Body of pancreas (tissue), 4 donors: Measurements from ENCODE around the gene PRIMA1. TPM values are rescaled to one million over a fixed set of nuclear protein-coding genes. Genes with fewer than 3 reads are reported as not detected.

Experiments used
- ATAC-seq: fragments of 150-250 bp; one replicate; pipeline ENCODE4 v1.9.1; 2016
- DNase-seq, 4 donors: peaks; one replicate each; pipeline ENCODE4 v3.0.0-alpha.2; 2019
- H3K27ac ChIP-seq, 4 donors: fragments of 200-600 bp; sonication (generic); 1 replicate in 3 of 4; 2 replicates in 1 of 4; pipeline versions ENCODE4 v1.5.1 to v1.6.1; 2016 to 2019; ENCODE audit warnings: mild to moderate bottlenecking in 1 of 4, mixed read lengths in 1 of 4, moderate library complexity in 1 of 4
- H3K27me3 ChIP-seq, 2 donors: fragments of 200-600 bp; sonication (generic); one replicate each; pipeline ENCODE4 v1.6.0; 2016; ENCODE audit warnings: mild to moderate bottlenecking in 1 of 2
- H3K36me3 ChIP-seq, 2 donors: fragments of 200-600 bp; sonication (generic); replicated peaks in 1 of 2; 2 replicates each; pipeline ENCODE4 v1.5.1; 2016; ENCODE audit warnings: low read depth in 2 of 2; ENCODE audit not compliant: insufficient read depth in 1 of 2
- H3K4me1 ChIP-seq: fragments of 200-600 bp; sonication (generic); one replicate; pipeline ENCODE4 v1.6.0; 2016
- H3K4me3 ChIP-seq, 2 donors: fragments of 200-600 bp; sonication (generic); 1 replicate in 1 of 2; 2 replicates in 1 of 2; pipeline ENCODE4 v1.5.1; 2016 to 2019
- H3K9me3 ChIP-seq, 3 donors: fragments of 200-600 bp; sonication (generic); 1 replicate in 2 of 3; 2 replicates in 1 of 3; pipeline ENCODE4 v1.5.1; 2016
- CTCF ChIP-seq, 7 experiments: fragments of 450-650 bp in 4 of 7; fragments of 200-600 bp in 3 of 7; sonication (generic) in 3 of 7; IDR thresholded peaks; one replicate each; pipeline ENCODE4 v1.5.1; 2016 to 2019; ENCODE audit warnings: antibody characterized with exemption in 7 of 7
- POLR2A ChIP-seq, 3 donors: fragments of 450-650 bp; IDR thresholded peaks; one replicate each; pipeline ENCODE4 v1.6.1; 2016; ENCODE audit warnings: antibody characterized with exemption in 3 of 3, mild to moderate bottlenecking in 2 of 3
- WGBS, 2 donors: methylation state at CpG; one replicate each; pipeline ENCODE4 v1.1.5; 2017; 5-methylcytosine and 5-hydroxymethylcytosine counted together
- intact Hi-C: fragments of 100-400 bp; cut with DNase I; formaldehyde crosslinking; loops from one replicate; pipeline ENCODE4 v1.15.1; 2023
- total RNA-seq, 2 donors: library from RNA; depleted of rRNA; stranded (reverse); fragments of >200 nt; gene quantifications; one replicate each; pipeline ENCODE4 v1.1.0, GENCODE V29; 2016

PRIMA1 gene
- total RNA-seq, 2 donors from 2014 or later: 0.26 to 0.33 TPM

GRCh38 chr14:93720076-93720815 is 68.0 kb downstream of the PRIMA1 start:
- Histone ChIP-seq H3K4me1 (no peaks in the 10 kb centered on the region), H3K27me3 (no peaks in the 10 kb centered on the region), H3K27ac (no peak overlapping the region), H3K36me3 (no peaks in the 10 kb centered on the region), H3K4me3 (no peak overlapping the region), H3K9me3 (no peaks in the 10 kb centered on the region)
- intact Hi-C loops: no loop called here
- WGBS, 2 donors: 68 to 74% methylated on average over 9 to 12 of the region's 12 CpGs
- DNase-seq (no peak), ATAC-seq (no peak)
- TF ChIP-seq POLR2A (IDR thresholded peaks at IDR 0.05) (no peak), CTCF (IDR thresholded peaks at IDR 0.05) (no peak)

- intact Hi-C loops: no loop called here
- ATAC-seq (no peak), DNase-seq (no peak)
- no peak overlapping the region for H3K27ac ChIP-seq
- no peak overlapping the region for H3K4me3 ChIP-seq
- no peaks in the 10 kb centered on the region for H3K27me3 ChIP-seq
- 40 to 82% methylated on average over 1 to 2 of the region's 3 CpGs for WGBS, 2 donors
- H3K36me3 ChIP-seq: no peaks in the 10 kb centered on the region
- H3K9me3 ChIP-seq: no peaks in the 10 kb centered on the region
- H3K4me1 ChIP-seq: no peaks in the 10 kb centered on the region
- TF ChIP-seq POLR2A (IDR thresholded peaks at IDR 0.05): no peak
These were observed 69.0 kb downstream of the PRIMA1 start for GRCh38 chr14:93719256-93719655.

GRCh38 chr14:93717668-93718320 is 70.5 kb downstream of the PRIMA1 start:
- TF ChIP-seq POLR2A (IDR thresholded peaks at IDR 0.05) (no peak), CTCF (IDR thresholded peaks at IDR 0.05) (no peak)
- no peak overlapping the region for H3K27ac ChIP-seq
- H3K27me3 ChIP-seq: no peaks in the 10 kb centered on the region
- 76 to 87% methylated on average over 13 of the region's 13 CpGs for WGBS, 2 donors
- ATAC-seq (no peak), DNase-seq (no peak)
- no peak overlapping the region for H3K4me3 ChIP-seq
- no peaks in the 10 kb centered on the region for H3K9me3 ChIP-seq
- intact Hi-C loops: no loop called here
- H3K36me3 ChIP-seq: no peaks in the 10 kb centered on the region
- no peaks in the 10 kb centered on the region for H3K4me1 ChIP-seq

GRCh38 chr14:93716746-93717667 is 71.3 kb downstream of the PRIMA1 start:
- Histone ChIP-seq H3K27me3 (no peaks in the 10 kb centered on the region), H3K36me3 (no peaks in the 10 kb centered on the region), H3K4me1 (no peaks in the 10 kb centered on the region), H3K9me3 (no peaks in the 10 kb centered on the region), H3K27ac (no peak overlapping the region), H3K4me3 (no peak overlapping the region)
- DNase-seq (no peak), ATAC-seq (no peak)
- TF ChIP-seq POLR2A (IDR thresholded peaks at IDR 0.05): no peak
- TF ChIP-seq CTCF (IDR thresholded peaks at IDR 0.05): no peak
- WGBS, 2 donors: 82 to 87% methylated on average over 9 to 14 of the region's 14 CpGs
- intact Hi-C loops: no loop called here
